Smooth muscle cell of trachea (primary cell): ENCODE results near the gene PPP1R13L. TPM values are rescaled to one million over a fixed set of nuclear protein-coding genes. Genes with fewer than 3 reads are reported as not detected.

Source experiments
- total RNA-seq: library from RNA; depleted of rRNA; stranded (reverse); fragments of >200 nt; gene quantifications from 2 replicates; pipeline ENCODE4 v1.2.1, GENCODE V29; 2014

PPP1R13L gene, protein sequence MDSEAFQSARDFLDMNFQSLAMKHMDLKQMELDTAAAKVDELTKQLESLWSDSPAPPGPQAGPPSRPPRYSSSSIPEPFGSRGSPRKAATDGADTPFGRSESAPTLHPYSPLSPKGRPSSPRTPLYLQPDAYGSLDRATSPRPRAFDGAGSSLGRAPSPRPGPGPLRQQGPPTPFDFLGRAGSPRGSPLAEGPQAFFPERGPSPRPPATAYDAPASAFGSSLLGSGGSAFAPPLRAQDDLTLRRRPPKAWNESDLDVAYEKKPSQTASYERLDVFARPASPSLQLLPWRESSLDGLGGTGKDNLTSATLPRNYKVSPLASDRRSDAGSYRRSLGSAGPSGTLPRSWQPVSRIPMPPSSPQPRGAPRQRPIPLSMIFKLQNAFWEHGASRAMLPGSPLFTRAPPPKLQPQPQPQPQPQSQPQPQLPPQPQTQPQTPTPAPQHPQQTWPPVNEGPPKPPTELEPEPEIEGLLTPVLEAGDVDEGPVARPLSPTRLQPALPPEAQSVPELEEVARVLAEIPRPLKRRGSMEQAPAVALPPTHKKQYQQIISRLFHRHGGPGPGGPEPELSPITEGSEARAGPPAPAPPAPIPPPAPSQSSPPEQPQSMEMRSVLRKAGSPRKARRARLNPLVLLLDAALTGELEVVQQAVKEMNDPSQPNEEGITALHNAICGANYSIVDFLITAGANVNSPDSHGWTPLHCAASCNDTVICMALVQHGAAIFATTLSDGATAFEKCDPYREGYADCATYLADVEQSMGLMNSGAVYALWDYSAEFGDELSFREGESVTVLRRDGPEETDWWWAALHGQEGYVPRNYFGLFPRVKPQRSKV
- 1.5 and 2.2 TPM in 2 replicates for total RNA-seq

DNA sequence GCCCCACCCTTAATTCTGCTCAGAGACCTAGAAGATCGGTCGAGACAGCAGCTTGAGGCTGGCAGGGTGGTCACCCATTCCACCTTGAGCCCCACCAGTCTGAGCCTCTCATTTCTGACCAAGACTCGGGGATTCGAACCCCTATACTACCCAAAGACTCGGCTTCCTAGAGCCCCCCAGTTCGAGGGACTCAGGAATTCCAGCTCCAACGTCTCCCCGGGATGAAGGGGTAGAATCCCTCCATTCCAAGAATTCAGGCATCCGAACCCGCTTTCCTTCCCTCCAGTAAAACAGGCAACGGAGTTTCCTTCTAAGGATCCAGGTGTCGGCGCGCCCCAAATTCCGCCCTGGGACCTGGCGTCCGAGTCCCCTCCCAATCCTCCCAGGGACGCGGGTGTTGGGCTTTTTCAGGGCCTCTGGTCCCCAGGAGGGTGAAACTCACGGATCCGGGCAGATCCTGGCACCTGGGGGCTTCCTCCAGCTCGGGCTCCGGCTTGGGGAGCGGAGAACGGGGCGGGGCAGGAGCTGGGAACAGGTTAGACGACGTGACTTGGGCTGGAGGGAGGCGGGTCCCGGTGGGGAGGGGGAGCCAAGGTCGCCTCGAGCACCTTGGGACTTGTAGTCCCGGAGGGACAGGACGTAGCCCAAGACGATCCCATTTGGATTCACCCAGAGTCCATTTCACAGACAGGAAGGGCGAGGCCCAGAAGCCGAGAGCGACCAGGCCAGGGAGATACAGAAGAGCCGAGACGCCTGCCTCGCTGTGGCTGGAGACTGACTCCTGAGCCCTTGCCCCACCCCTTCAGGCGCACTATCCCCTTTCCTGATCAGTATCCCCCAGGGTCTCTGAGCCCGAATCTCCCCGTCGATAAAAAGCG is at the start of gene PPP1R13L:
PPP1R13L (minus strand) TSS at position 513 of the 878 bp plus-strand sequence. CDS start 6,751 bp downstream, outside the sequence.

DNA sequence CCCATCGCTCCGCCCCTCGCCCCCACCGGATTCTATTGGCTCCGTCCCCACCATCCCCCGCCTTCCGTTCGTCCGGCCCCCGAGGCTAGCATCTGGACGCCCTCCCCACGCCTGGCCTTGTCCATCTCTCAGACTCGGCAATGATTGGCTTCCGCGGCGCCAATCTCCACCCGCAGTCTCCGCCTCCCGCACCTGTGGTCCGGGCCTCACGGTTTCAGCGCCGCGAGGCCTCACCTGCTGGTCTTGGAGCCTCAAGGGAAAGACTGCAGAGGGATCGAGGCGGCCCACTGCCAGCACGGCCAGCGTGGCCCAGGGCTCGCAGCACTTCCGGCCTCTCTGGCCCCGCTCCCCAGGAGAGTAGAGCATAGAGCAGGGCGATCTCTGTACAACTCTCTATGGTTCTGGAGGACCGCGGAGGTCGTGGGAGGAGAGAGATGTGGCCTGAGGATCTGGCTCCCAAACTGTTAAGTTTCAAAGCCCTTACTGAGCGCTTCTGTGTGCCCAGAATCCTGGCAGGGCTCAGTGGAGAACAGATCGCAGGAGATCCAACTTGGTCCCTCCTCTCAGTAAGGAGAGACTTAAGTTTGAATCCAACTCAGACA is 18.8 kb upstream of the PPP1R13L start, which contains the start of gene ERCC1:
ERCC1 (minus strand) TSS at position 329 of the 602 bp plus-strand sequence. CDS start 543 bp downstream, outside the sequence.

DNA sequence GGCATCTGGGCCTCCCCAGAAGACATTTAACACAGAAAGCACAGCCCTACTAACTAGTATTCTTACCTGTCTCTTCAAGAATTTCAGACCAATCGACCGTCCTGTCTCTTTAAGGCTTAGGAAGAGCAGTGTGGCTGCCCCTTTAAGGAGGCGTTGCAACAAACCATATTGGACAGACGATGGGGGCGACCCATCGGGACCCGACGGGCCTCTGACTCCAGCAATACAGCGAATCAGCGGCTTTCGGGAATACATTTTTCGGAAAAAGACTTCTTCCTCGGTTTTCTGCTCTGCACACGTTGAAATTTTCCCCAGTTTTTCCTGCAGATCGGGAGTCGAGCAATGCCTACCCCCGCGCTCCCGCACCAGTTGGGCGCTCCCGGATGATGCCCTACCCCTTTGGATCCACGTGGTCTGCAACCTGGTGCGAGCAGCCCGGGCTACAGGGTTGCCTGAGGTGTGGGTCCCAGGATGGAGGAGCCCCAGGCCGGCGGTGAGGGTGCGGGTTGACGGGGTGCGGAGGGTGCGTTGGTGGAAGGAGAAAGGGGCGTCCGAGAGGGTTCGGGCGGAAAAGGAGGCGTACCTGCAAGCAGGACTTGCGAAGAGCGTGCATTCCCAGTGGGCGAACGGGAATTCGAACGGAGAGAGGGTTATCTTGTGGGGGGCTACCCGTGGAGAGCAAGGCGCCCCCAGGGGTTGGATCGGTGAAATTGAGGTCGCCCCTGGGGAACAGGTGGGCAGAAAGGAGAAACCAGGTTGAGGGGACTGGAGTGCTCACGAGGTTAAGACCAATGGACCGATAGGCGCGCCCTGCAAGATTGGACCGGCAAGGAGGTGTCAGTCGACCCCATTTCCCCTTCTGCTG is 1.6 kb upstream of the PPP1R13L start, which contains the start of gene POLR1G:
POLR1G (plus strand) TSS at position 419 of the 865 bp plus-strand sequence; CDS start at position 472, 53 bp downstream.

DNA sequence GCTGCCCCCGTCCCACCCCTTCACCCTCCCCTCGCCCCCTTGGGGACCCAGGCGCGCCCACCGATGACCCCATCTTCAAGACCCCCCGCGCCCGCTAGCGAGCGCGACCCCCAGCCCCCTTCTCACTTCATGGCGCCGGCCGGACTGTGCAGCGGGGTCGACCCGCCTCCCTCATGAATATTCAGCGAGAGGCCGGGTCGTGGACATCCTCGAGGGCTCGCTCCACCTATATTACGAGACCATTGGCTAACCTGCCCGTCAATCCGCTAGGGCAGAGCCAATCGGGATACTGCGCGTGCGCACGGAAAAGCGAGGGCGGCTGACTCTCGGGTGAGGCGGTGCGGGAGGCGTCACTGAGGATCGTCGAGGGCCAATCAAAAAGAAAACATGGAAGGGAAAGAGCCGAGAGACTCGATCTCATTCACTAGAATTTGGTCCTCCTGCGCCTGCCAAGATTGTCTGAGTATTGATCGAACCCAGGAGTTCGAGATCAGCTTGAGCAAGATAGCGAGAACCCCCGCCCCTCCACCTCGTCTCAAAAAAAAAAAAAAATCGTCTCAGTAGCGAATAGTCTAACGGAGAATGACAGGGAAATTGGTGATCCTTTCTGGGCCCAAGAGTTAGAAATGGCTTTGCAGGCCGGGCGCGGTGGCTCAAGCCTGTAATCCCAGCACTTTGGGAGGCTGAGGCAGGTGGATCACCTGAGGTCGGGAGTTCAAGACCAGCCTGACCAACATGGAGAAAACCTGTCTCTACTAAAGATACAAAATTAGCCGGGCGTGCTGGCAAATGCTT is 34.3 kb downstream of the PPP1R13L start, which contains the start of gene ERCC2:
ERCC2 (minus strand) TSS at position 164 of the 795 bp plus-strand sequence; CDS start at position 131, 33 bp downstream.

DNA sequence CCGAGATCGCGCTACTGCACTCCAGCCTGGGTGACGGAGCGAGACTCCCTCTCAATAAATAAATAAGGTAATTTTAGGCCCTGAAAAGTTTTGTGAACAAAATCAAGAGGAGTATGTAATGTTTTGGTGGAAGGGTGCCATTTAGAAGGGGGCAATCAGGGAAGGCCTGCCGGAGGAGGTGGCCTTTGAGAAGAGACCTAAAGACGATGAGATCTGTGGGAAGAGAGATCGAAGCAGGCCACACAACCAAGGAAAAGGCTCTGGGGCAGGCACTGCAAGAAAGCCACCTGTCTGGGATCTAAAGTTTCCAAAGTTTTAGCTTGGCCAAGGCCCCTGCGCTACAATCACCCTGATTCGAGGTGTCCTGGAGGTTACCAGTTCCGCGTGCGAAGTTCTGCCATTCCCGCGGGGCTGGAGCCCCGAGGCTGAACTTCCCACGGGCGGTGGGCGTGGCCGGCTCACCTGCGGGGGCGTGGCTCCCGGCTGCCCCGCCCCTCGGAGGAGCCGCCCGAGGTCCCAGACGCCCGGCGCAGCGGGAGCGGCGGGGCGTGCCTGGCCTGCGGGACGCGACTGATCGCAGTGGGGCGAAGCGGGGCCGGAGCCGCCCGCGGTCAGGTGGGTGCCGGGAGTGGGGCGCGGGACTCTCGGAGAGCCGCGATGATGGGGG is 64.5 kb downstream of the PPP1R13L start, which contains the start of gene KLC3:
KLC3 (plus strand) TSS at position 519 of the 667 bp plus-strand sequence. CDS start 4,792 bp downstream, outside the sequence.

Other genes with a start within 250 kb of the PPP1R13L start
- gene NKPD1, start 244.1 kb downstream of the PPP1R13L start, total RNA-seq: under 0.01 and 0.66 TPM in 2 replicates
- gene TRAPPC6A, start 226.8 kb downstream of the PPP1R13L start, total RNA-seq: 6.1 and 8.3 TPM in 2 replicates
- gene BLOC1S3, start 226.3 kb downstream of the PPP1R13L start, total RNA-seq: 8.9 and 13.1 TPM in 2 replicates
- 0.17 TPM in 1 of 2 replicates, not detected in the other for gene EXOC3L2, start 159.7 kb downstream of the PPP1R13L start, total RNA-seq
- gene MARK4, start 153.8 kb downstream of the PPP1R13L start, total RNA-seq: 12.5 and 16.0 TPM in 2 replicates
- not detected in 2 replicates for gene CKM, start 82.2 kb downstream of the PPP1R13L start, total RNA-seq
- gene KLC3, start 64.3 kb downstream of the PPP1R13L start, total RNA-seq: under 0.01 TPM in 2 replicates
- 18.0 and 28.1 TPM in 2 replicates for gene ERCC2, start 34.5 kb downstream of the PPP1R13L start, total RNA-seq
- gene POLR1G, start 1.6 kb upstream of the PPP1R13L start, total RNA-seq: 2.9 and 4.3 TPM in 2 replicates
- 78.7 and 79.7 TPM in 2 replicates for gene ERCC1, start 18.8 kb upstream of the PPP1R13L start, total RNA-seq
- gene FOSB, start 62.9 kb upstream of the PPP1R13L start, total RNA-seq: 0.73 and 3.3 TPM in 2 replicates
- gene RTN2, start 92.0 kb upstream of the PPP1R13L start, total RNA-seq: 12.9 and 14.0 TPM in 2 replicates
- 3.3 and 4.1 TPM in 2 replicates for gene PPM1N, start 93.4 kb upstream of the PPP1R13L start, total RNA-seq
- gene VASP, start 102.4 kb upstream of the PPP1R13L start, total RNA-seq: 58.6 and 60.5 TPM in 2 replicates
- gene OPA3, start 179.7 kb upstream of the PPP1R13L start, total RNA-seq: 5.5 and 6.5 TPM in 2 replicates
- 0.17 and 0.73 TPM in 2 replicates for gene GPR4, start 197.1 kb upstream of the PPP1R13L start, total RNA-seq
- gene EML2, start 234.3 kb upstream of the PPP1R13L start, total RNA-seq: 38.3 and 63.5 TPM in 2 replicates